A673 (cell line): ENCODE results near the gene VGLL3. TPM values are rescaled to one million over a fixed set of nuclear protein-coding genes. Genes with fewer than 3 reads are reported as not detected.
A peak's percentile ranks its signal among the peaks of the same experiment; 100 is the strongest.

ENCODE experiments used
- BruUV-seq: library from RNA; stranded (reverse); fragments of 400-500 nt; replicated peaks from 2 replicates; lab custom pipeline; 2021; lab: Mats Ljungman, UMichigan
- CTCF ChIA-PET: fragments of 300-600 bp; sonication (Branson Sonifier 250); formaldehyde crosslinking; loops from one replicate; lab custom pipeline; 2022; ENCODE audit warnings: antibody characterized with exemption; lab: Charles Lee
- POLR2A ChIA-PET: fragments of 300-600 bp; sonication (Branson Sonifier 250); formaldehyde crosslinking; loops from one replicate; lab custom pipeline; 2022; ENCODE audit warnings: antibody characterized with exemption; ENCODE audit not compliant: low non-redundant PET; lab: Charles Lee
- DNase-seq: peaks from one replicate; pipeline ENCODE4 v3.0.0-alpha.2; 2015; ENCODE audit warnings: low spot score
- H3K27ac ChIP-seq: fragments of 200-600 bp; sonication (generic); 2 replicates; pipeline ENCODE4 v1.5.1; 2016; ENCODE audit warnings: mixed run types, low read depth, mild to moderate bottlenecking, mixed read lengths, antibody characterized with exemption, low read length; ENCODE audit not compliant: poor library complexity, severe bottlenecking
- H3K27me3 ChIP-seq: fragments of 200-600 bp; sonication (generic); replicated peaks from 2 replicates; pipeline ENCODE4 v1.6.1; 2017; ENCODE audit warnings: mixed run types, low read depth, mild to moderate bottlenecking, mixed read lengths, antibody characterized with exemption, low read length; ENCODE audit not compliant: insufficient read depth, poor library complexity
- H3K36me3 ChIP-seq: fragments of 200-600 bp; sonication (generic); 2 replicates; pipeline ENCODE4 v1.6.1; 2016; ENCODE audit warnings: mixed run types, mild to moderate bottlenecking, mixed read lengths, antibody characterized with exemption, low read length; ENCODE audit not compliant: insufficient read depth, poor library complexity, severe bottlenecking
- H3K4me1 ChIP-seq: fragments of 200-600 bp; sonication (generic); 2 replicates; pipeline ENCODE4 v1.6.1; 2017; ENCODE audit warnings: mixed run types, mild to moderate bottlenecking, mixed read lengths, antibody characterized with exemption, low read length; ENCODE audit not compliant: insufficient read depth, poor library complexity, severe bottlenecking
- H3K4me3 ChIP-seq: fragments of 200-600 bp; sonication (generic); 2 replicates; pipeline ENCODE4 v1.5.1; 2016; ENCODE audit warnings: low read depth, mixed run types, mild to moderate bottlenecking, mixed read lengths, low read length; ENCODE audit not compliant: poor library complexity, severe bottlenecking
- H3K9me3 ChIP-seq: fragments of 200-600 bp; sonication (generic); 2 replicates; pipeline ENCODE4 v1.6.1; 2016; ENCODE audit warnings: mixed run types, low read depth, mild to moderate bottlenecking, mixed read lengths, antibody characterized with exemption, low read length; ENCODE audit not compliant: poor library complexity, severe bottlenecking
- CTCF ChIP-seq: fragments of 300-800, 200-600 bp; sonication (generic); conservative IDR thresholded peaks from 2 replicates; pipeline ENCODE4 v1.5.1; 2017; ENCODE audit warnings: low read depth, mild to moderate bottlenecking, antibody characterized with exemption, low read length, moderate library complexity, mixed read lengths
- EZH2 ChIP-seq: fragments of 200-600 bp; sonication (generic); IDR thresholded peaks from 2 replicates; pipeline ENCODE4 v1.6.1; 2017; ENCODE audit warnings: borderline replicate concordance, low read depth, mild to moderate bottlenecking, mixed read lengths, antibody characterized with exemption, low read length; ENCODE audit not compliant: poor library complexity, severe bottlenecking
- intact Hi-C: fragments of 100-400 bp; cut with micrococcal nuclease; formaldehyde crosslinking; loops from one replicate; pipeline ENCODE4 v1.10.0; 2022; ENCODE audit not compliant: unreplicated experiment
- total RNA-seq: library from RNA; stranded (reverse); gene quantifications from 2 replicates; pipeline ENCODE4 v1.2.3, GENCODE V29; 2021

Gene VGLL3
- total RNA-seq, 1 experiment from 2014 or later = 26.8 TPM

GRCh38 chr3:86960550-86960949, 30.4 kb downstream of the VGLL3 start:
- Histone ChIP-seq H3K4me1 (peaks cover 39% of the 10 kb centered on the region), H3K9me3 (no peaks in the 10 kb centered on the region), H3K27me3 (no peaks in the 10 kb centered on the region), H3K27ac (no peak overlapping the region), H3K4me3 (no peak overlapping the region), H3K36me3 (no peaks in the 10 kb centered on the region)
- no TSS peak for BruUV-seq
- ChIA-PET POLR2A (no interaction called here), CTCF (no interaction called here)
- intact Hi-C loops = loop anchor here (10.0 kb wide), 1 partner anchor 1044 kb away; no protein-coding TSS in a partner anchor
- TF ChIP-seq CTCF (no peak), EZH2 (no peak)
- no peak for DNase-seq

DNA sequence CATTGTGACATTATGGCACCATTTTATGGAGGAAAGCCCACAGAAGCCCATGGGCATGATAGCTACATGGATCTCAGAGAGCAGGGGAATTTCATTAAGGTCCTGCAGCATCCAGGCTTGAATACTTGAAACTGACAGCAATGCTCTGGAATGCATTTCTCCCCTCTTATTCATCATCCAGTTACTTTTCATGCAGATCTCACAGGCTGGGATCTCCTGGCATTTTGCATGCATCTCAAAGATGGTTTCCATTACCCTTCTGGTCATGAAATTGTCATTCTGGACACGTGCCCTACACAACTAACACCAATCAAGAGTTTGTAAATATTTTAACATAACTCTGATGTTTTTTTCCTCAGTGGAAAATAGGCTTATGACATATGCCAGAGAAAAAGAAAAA, 32.4 kb downstream of the VGLL3 start:
- CTCF ChIA-PET = no interaction called here
- POLR2A ChIA-PET = no interaction called here
- H3K27me3 ChIP-seq = no peaks in the 10 kb centered on the region
- no peaks in the 10 kb centered on the region for H3K9me3 ChIP-seq
- H3K4me3 ChIP-seq = no peak overlapping the region
- H3K36me3 ChIP-seq = no peaks in the 10 kb centered on the region
- H3K27ac ChIP-seq = no peak overlapping the region
- BruUV-seq = no TSS peak
- intact Hi-C loops = no loop called here
- no peak for DNase-seq
- peaks cover 57% of the 10 kb centered on the region for H3K4me1 ChIP-seq
- TF ChIP-seq CTCF (no peak), EZH2 (no peak)

DNA sequence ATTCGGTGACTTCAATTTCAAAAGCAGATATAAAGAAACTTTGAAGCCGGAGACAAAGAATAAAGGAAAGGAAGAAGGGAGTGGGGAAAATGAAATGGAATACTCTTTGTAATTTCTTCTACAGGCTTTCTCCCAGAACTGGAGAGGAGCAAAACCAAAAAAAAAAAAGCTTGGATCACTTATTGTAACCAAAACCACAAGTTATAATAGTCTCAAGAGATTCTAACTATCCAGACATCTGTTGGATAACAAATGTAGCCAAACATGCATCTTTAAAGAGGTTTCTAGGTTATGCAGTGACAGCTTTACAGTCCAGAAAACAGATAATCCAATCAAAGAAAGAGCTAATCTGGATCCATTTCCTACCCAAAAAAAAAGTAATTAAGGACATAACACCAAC, 36.2 kb downstream of the VGLL3 start:
- H3K4me3 ChIP-seq = no peak overlapping the region
- ChIA-PET POLR2A (interaction anchor here (0.6 kb wide), 1 partner anchor 17 kb away, joined by 3 read pairs; no protein-coding TSS in a partner anchor), CTCF (interaction anchor here (0.8 kb wide), 1 partner anchor 127 kb away, joined by 3 read pairs; no protein-coding TSS in a partner anchor)
- DNase-seq = peak; percentile 56
- no peak for TF ChIP-seq CTCF
- TF ChIP-seq EZH2 = no peak
- H3K9me3 ChIP-seq = no peaks in the 10 kb centered on the region
- no peak overlapping the region for H3K27ac ChIP-seq
- peaks cover 43% of the 10 kb centered on the region for H3K4me1 ChIP-seq
- intact Hi-C loops = no loop called here
- H3K27me3 ChIP-seq = no peaks in the 10 kb centered on the region
- no TSS peak for BruUV-seq
- H3K36me3 ChIP-seq = no peaks in the 10 kb centered on the region
